Epithelial cell of proximal tubule (primary cell): ENCODE results near the gene GPC5. TPM values are rescaled to one million over a fixed set of nuclear protein-coding genes. Genes with fewer than 3 reads are reported as not detected.

Experiments used
- DNase-seq: peaks from one replicate; pipeline ENCODE4 v3.0.0-alpha.2; 2011; ENCODE audit warnings: low read depth
- H3K4me3 ChIP-seq: 2 replicates; pipeline ENCODE4 v1.5.1; 2011; ENCODE audit warnings: low read depth, mild to moderate bottlenecking, low read length
- CTCF ChIP-seq: conservative IDR thresholded peaks from 2 replicates; pipeline ENCODE4 v1.5.1; 2012; ENCODE audit warnings: low read depth, mild to moderate bottlenecking, low read length
- total RNA-seq: library from RNA; depleted of rRNA; stranded (reverse); fragments of >200 nt; gene quantifications from 2 replicates; pipeline ENCODE4 v1.2.3, GENCODE V29; 2015

The GPC5 gene
- total RNA-seq, 1 donor from 2014 or later: not detected

DNA sequence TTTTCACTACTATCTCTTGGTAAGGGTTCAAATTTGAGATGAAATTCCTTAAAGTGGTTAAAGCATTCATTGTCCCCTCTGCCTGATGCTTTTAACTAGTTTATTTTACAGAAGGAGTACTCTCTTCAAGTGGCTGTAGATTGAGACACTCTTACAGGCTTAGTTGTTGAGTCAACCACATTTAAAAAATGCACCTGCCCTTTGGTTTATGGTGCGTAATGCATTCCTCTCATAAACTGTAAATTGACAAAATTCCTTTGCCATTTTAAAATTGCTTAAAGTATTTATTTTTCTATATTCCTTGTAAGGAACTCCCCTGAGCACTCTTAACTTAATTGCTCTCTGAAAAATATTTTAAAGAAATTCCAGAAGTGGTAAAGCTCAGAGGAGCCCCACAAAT, 826 bp upstream of the GPC5 start:
- TF ChIP-seq CTCF: no peak
- H3K4me3 ChIP-seq: no peak overlapping the region
- no peak for DNase-seq

- peak overlapping the region; percentile 52 for H3K4me3 ChIP-seq
- no peak for TF ChIP-seq CTCF
- no peak for DNase-seq
These were observed 1.0 kb downstream of the GPC5 start for GRCh38 chr13:91399189-91400062.

DNA sequence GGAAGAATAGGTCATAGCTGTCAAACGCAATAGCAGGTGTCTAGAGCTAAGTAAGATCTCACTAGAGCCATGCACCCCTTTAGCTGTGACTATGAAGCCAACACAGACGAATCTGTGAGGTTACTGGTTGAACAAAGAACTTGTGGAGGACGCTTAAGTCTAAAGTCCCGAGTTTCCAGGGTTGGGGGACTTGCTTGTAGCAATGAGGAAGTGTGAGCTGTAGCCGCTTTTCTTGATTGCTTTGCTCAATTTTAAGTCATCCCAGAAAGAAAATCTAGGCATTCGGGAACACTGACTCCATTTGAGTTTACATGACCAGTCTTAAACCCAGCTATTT, 1.6 kb downstream of the GPC5 start:
- H3K4me3 ChIP-seq: no peak overlapping the region
- DNase-seq: no peak
- TF ChIP-seq CTCF: no peak

GRCh38 chr13:91400671-91401070, 2.2 kb downstream of the GPC5 start:
- H3K4me3 ChIP-seq: no peak overlapping the region
- DNase-seq: no peak
- no peak for TF ChIP-seq CTCF

GRCh38 chr13:91401920-91402319, 3.5 kb downstream of the GPC5 start:
- DNase-seq: no peak
- no peak for TF ChIP-seq CTCF
- no peak overlapping the region for H3K4me3 ChIP-seq

DNA sequence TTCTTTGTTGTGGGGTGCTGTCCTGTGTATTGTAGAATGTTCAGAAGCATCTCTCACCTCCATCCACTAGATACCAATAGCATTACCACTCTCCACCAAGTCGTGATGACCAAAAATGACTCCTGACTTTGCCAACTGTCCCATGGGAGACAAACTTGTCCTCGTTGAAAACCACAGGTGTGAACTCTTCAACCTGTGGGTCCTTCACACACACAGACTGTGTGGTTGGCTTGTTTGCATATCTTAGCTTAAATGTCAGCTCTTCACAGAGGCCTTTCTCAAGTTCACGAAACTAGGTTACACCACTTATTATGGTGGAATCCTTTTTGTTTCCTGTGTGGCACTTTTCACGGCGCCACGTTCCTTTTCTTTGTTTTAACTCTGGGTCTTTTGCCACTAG, 6.8 kb downstream of the GPC5 start:
- H3K4me3 ChIP-seq: no peak overlapping the region
- no peak for TF ChIP-seq CTCF
- DNase-seq: no peak

- no peak overlapping the region for H3K4me3 ChIP-seq
- no peak for DNase-seq
- peak; percentile 70 for TF ChIP-seq CTCF
These were observed 8.2 kb downstream of the GPC5 start for GRCh38 chr13:91406619-91407018.
